Stimulated activated memory B cell treated with anti-CD40 and anti-IgM and Interleukin-4, amounts not matched to agents 10 μg/mL and 1 μg/mL and 100 μg/mL, for 72 hours (primary cell): Measurements from ENCODE around the gene LYAR.
"Not testable (repeated sequence)": the region's sequence is repeated elsewhere in the genome, so short reads cannot be mapped to it uniquely, and the experiment has no call there.

ENCODE experiments used
- ATAC-seq: fragments of 150-1000 bp; cut with Tn5 transposase; 2 replicates; pipeline ENCODE4 v1.10.0; 2021
- H3K27ac Mint-ChIP-seq: one replicate; pipeline ENCODE4 v1.8.0; 2022; ENCODE audit warnings: mild to moderate bottlenecking, mixed read lengths
- H3K27me3 Mint-ChIP-seq: one replicate; pipeline ENCODE4 v1.8.0; 2022; ENCODE audit warnings: mixed read lengths
- H3K36me3 Mint-ChIP-seq: one replicate; pipeline ENCODE4 v1.8.0; 2022; ENCODE audit warnings: mixed read lengths
- H3K4me1 Mint-ChIP-seq: one replicate; pipeline ENCODE4 v1.8.0; 2022; ENCODE audit warnings: mixed read lengths
- H3K4me3 Mint-ChIP-seq: one replicate; pipeline ENCODE4 v1.8.0; 2022; ENCODE audit warnings: mild to moderate bottlenecking, moderate library complexity, mixed read lengths
- H3K9me3 Mint-ChIP-seq: one replicate; pipeline ENCODE4 v1.8.0; 2022; ENCODE audit warnings: mixed read lengths

LYAR gene

DNA sequence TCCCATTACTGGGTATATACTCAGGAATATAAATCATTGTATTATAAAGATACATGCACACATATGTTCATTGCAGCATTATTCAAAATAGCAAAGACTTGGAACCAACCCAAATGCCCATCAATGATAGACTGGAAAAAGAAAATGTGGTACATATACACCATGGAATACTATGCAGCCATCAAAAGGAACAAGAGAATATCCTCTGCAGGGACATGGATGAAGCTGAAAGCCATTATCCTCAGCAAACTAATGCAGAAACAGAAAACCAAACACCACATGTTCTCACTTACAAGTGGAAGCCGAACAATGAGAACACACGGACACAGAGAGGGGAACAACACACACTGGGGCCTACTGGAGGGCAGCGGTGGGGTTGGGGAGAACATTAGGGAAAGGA lies 32.2 kb downstream of the LYAR start:
- H3K9me3 Mint-ChIP-seq, H3K27ac Mint-ChIP-seq, H3K4me1 Mint-ChIP-seq, H3K36me3 Mint-ChIP-seq, H3K4me3 Mint-ChIP-seq, ATAC-seq: not testable (repeated sequence)
- H3K27me3 Mint-ChIP-seq: peaks cover 12% of the 10 kb centered on the region

DNA sequence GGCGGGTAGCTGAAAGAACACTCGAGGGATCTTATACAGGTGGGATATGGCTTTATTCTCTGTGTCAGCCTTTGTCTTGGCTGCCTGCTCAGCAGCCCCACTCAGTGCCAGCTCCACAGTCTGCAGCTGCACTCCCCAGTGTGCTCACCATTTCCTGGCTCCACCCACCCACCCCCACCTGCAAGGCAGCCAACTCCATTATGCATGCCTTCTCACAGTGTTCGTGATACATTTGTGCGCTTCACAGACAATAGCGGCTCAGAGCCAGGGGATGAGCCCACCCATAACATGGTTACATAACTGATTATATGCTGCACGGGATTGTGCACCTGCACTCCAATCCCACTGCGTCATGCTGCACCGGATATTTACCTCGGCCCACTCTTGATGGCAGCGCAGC lies 33.2 kb downstream of the LYAR start:
- no peak overlapping the region for H3K27ac Mint-ChIP-seq
- no peaks in the 10 kb centered on the region for H3K36me3 Mint-ChIP-seq
- no peaks in the 10 kb centered on the region for H3K4me1 Mint-ChIP-seq
- H3K9me3 Mint-ChIP-seq: no peaks in the 10 kb centered on the region
- H3K4me3 Mint-ChIP-seq: no peak overlapping the region
- no peak for ATAC-seq
- H3K27me3 Mint-ChIP-seq: peaks cover 12% of the 10 kb centered on the region

DNA sequence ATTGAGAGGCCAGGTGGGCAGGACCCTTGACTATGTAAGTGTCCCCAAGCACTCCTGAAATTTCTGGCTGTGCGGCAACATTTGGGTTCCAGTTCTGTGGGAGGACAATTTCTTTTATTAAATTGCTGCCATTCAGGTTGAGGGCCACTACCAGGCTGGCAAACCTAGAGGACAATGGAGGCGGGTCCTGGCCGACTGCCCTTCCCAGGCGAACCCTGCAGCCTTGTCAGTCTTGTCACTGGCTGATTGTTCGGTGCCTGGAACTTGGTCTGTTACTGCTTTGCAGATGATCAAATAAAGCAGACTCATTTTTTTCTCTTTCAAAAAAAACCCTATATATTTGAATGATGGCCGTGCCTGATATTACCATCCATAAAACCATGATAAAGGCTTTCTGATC lies 35.3 kb downstream of the LYAR start:
- Mint-ChIP-seq H3K36me3 (no peaks in the 10 kb centered on the region), H3K4me1 (no peaks in the 10 kb centered on the region), H3K27ac (no peak overlapping the region), H3K9me3 (no peaks in the 10 kb centered on the region), H3K27me3 (peaks cover 12% of the 10 kb centered on the region), H3K4me3 (no peak overlapping the region)
- ATAC-seq: no peak

DNA sequence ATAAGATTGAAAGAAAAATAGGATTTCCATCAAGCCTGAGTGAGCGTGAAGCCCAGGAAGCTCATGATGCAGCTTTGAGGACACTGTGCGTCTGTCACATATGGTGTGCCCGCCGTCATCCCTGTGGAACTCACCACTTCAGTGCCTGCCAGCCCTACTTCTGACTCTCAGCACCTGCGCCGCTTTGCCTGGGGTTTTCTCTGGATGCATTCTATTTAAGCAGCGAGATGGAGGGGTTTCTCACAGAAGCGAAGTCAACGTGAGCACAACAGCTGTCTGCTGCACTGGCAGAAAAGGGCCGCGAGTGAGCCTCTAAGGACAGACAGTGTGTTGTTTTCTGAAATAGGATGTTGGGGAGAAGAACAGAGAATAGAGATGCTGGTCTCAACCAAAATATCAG lies 35.8 kb downstream of the LYAR start:
- no peak overlapping the region for H3K27ac Mint-ChIP-seq
- no peaks in the 10 kb centered on the region for H3K36me3 Mint-ChIP-seq
- ATAC-seq: no peak
- H3K27me3 Mint-ChIP-seq: peaks cover 12% of the 10 kb centered on the region
- no peaks in the 10 kb centered on the region for H3K9me3 Mint-ChIP-seq
- no peak overlapping the region for H3K4me3 Mint-ChIP-seq
- H3K4me1 Mint-ChIP-seq: peaks cover 2% of the 10 kb centered on the region

DNA sequence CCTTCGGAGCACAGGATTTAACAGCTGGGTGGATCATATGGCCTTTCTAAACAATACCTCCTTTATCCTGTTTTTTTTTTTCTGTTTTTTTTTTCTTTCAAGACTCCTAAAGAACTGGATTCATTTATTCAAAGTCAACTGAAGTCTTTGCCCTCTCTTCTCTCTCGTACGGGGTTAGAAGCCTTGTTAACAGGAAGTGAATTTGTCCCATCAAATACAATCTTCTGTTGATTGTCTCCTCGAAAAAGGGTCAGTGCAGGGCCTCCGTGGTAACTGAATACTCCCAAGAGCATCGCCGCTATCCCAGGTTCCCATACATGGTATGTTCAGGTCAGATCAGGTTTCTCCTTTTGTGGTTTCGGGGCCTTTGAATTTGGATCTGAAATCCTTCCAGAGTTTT lies 40.1 kb downstream of the LYAR start:
- H3K27ac Mint-ChIP-seq: no peak overlapping the region
- ATAC-seq: no peak
- H3K9me3 Mint-ChIP-seq: no peaks in the 10 kb centered on the region
- H3K27me3 Mint-ChIP-seq: peaks cover 9% of the 10 kb centered on the region
- H3K36me3 Mint-ChIP-seq: peaks cover 12% of the 10 kb centered on the region
- no peak overlapping the region for H3K4me3 Mint-ChIP-seq
- H3K4me1 Mint-ChIP-seq: peaks cover 30% of the 10 kb centered on the region

DNA sequence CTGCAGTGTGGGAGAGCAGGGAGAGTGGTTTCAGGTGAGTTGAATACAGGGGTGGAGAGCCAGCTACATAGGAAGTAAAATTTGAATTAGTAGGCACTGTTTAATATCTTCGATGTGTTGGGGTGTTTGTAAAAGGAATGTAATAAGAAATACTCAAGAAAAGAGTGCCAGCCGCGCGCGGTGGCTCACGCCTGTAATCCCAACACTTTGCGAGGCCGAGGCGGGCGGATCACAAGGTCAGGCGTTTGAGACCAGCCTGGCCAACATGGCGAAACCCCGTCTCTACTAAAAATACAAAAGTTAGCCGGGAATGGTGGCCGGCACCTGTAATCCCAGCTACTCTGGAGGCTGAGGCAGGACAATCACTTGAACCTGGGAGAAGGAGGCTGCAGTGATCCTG lies 40.6 kb downstream of the LYAR start:
- not testable (repeated sequence) for ATAC-seq, H3K27me3 Mint-ChIP-seq, H3K9me3 Mint-ChIP-seq
- peaks cover 31% of the 10 kb centered on the region for H3K4me1 Mint-ChIP-seq
- H3K36me3 Mint-ChIP-seq: peaks cover 17% of the 10 kb centered on the region
- peak overlapping the region; percentile 97 for H3K27ac Mint-ChIP-seq
- H3K4me3 Mint-ChIP-seq: peak overlapping the region; percentile 21

DNA sequence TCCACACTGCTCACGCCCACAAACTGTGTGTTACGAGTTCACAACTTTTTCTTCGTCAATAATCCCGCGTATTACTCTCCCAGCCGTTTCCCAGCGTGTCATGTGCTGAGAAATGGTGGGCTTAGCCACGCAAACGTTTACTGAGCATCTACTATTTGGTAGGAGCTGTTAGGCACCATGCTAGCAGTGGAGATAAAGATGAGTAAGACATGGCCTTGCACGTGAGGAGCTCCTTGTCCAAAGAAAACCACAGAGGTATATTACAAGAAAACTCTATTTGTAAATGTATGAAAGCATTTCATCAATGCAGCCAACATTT lies 41.1 kb downstream of the LYAR start:
- Mint-ChIP-seq H3K27ac (peak overlapping the region; percentile 97), H3K4me3 (peak overlapping the region; percentile 97), H3K9me3 (no peaks in the 10 kb centered on the region), H3K4me1 (peaks cover 33% of the 10 kb centered on the region), H3K27me3 (no peaks in the 10 kb centered on the region), H3K36me3 (peaks cover 22% of the 10 kb centered on the region)
- ATAC-seq: no peak

DNA sequence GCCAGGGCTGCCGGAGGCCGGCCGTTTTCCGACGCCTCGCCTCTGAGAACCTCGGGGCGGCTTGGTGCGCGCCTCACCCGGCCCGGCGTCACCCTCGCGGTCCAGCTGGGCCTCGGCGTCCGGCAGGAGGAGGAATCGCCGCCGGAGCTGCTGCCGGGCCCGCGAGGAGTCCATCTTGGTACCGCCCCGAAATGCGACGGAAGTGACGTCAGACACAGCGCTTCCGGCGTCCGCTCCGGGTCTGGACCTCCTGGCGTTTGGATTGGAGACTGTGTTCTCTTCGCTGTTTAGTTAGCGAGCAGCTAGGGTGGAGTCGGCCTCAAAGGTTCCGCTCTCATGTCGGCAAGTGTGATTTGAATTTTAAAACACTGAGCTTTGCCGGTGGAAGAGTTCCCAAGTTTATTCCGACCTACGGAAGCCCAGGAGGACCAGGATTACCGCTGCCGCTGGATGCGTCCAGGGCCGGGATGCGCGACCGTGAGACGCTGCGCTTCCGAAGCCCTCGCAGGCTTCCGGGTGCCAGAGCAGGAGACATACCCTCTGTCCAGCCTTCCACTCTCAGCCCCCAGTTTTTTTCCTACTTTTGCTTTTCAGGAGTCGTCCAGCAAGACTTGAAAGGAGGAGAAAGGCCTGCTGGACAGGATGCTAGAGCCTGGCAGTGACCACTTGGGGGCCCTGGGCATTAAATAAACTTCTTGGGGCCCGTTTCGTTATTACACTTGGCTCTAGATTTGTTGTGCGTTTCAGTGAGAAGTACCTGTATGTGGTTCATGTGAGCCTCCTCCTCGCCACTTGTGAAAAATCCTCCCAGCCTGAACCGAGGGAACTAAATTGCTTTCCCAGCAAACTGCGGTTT lies 41.7 kb downstream of the LYAR start, which contains the start of gene TMEM128:
TMEM128 (minus strand) TSS at position 195 of the 856 bp plus-strand sequence; CDS start at position 174, 21 bp downstream.
- Mint-ChIP-seq H3K9me3 (no peaks in the 10 kb centered on the region), H3K4me1 (peaks cover 39% of the 10 kb centered on the region), H3K36me3 (peaks cover 28% of the 10 kb centered on the region), H3K27ac (peak within 1 kb of the TSS; percentile 97), H3K4me3 (peak within 1 kb of the TSS; percentile 97), H3K27me3 (no peaks in the 10 kb centered on the region)
- peak; percentile 99 for ATAC-seq

DNA sequence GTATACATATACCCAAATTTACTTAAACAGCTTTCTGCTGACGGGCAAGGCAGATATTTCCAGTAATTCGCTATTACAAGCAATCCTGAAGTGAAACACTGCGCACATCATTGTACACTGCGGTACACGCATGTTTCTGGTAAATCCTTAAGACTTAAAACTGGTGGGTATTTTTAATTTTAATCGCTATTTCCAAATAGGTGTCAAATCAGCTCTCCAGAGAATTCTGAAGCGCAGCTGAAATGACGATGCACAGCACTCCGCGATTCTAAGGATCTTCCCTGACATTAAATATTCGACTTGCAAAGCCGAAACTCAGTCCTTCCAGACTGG lies 42.3 kb downstream of the LYAR start:
- H3K4me3 Mint-ChIP-seq: peak overlapping the region; percentile 97
- H3K27ac Mint-ChIP-seq: peak overlapping the region; percentile 97
- no peaks in the 10 kb centered on the region for H3K27me3 Mint-ChIP-seq
- H3K4me1 Mint-ChIP-seq: peaks cover 39% of the 10 kb centered on the region
- peaks cover 31% of the 10 kb centered on the region for H3K36me3 Mint-ChIP-seq
- no peak for ATAC-seq
- no peaks in the 10 kb centered on the region for H3K9me3 Mint-ChIP-seq

DNA sequence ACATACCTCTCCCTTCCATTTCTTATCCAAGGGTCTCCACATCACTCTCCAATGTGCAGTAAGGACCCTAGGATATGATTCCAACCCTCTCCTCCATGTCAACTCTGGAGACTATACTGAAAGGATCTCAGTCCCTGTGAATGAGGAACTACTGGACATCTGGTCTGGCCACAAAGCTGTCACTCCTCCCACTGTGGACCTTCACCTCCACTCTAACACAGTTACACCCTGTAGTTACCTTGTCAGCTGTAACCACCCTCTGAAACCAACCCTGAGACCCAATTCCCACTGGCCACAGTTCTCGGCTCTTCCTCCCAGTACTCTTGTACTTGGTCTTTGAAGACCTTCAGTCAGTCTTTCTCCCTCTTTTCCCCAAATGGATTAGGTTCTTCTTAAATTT lies 44.8 kb downstream of the LYAR start:
- H3K36me3 Mint-ChIP-seq: peaks cover 45% of the 10 kb centered on the region
- no peak overlapping the region for H3K27ac Mint-ChIP-seq

DNA sequence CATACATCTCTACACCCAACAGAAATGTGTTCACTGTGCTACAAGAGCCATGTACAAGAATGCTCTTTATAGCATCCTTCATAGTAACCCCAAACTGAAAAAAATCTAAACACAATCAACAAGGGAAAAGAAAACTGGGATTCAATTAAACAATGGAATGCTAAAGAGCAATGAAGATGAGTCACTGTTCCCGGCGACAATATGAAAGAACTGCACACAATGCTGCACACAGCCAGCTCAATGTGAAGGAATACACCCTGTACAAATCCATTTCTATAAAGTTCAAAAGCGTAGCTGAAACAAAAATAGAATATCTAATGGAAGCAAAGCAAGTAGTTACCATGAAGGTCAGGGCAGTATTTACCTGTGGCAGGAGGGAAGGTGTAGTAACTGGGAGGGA lies 50.4 kb downstream of the LYAR start:
- not testable (repeated sequence) for ATAC-seq
- H3K36me3 Mint-ChIP-seq: peaks cover 69% of the 10 kb centered on the region

More for the DNA sequence above, 44.8 kb downstream of the LYAR start:
- H3K27me3 Mint-ChIP-seq: no peaks in the 10 kb centered on the region
- no peaks in the 10 kb centered on the region for H3K9me3 Mint-ChIP-seq
- peaks cover 39% of the 10 kb centered on the region for H3K4me1 Mint-ChIP-seq
- no peak for ATAC-seq
- no peak overlapping the region for H3K4me3 Mint-ChIP-seq

DNA sequence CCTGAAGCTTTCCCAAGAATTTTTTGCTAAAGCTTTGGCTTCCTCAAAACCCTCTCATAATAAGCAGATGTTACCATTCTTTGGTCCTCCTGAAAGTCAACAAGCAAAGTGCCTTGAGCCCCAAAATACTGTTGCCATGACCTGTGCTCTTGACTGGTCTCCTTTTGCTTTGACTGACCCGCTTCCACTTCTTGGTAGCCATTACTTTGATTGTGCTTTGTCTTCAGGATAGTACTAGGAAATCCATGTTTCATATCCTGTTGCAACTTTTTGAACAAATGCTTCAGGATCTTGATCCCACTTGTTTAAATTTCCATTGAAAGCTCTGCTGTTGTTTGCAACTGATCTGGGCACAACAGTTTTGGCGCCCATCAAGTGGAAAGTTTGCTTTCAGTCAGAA lies 56.3 kb downstream of the LYAR start:
- H3K4me3 Mint-ChIP-seq: no peak overlapping the region
- ATAC-seq: no peak
- H3K27ac Mint-ChIP-seq: no peak overlapping the region
- H3K4me1 Mint-ChIP-seq: no peaks in the 10 kb centered on the region
- H3K9me3 Mint-ChIP-seq: peaks cover 14% of the 10 kb centered on the region
- peaks cover 15% of the 10 kb centered on the region for H3K27me3 Mint-ChIP-seq
- peaks cover 34% of the 10 kb centered on the region for H3K36me3 Mint-ChIP-seq

More for the DNA sequence above, 50.4 kb downstream of the LYAR start:
- H3K27me3 Mint-ChIP-seq, H3K4me1 Mint-ChIP-seq, H3K27ac Mint-ChIP-seq, H3K9me3 Mint-ChIP-seq, H3K4me3 Mint-ChIP-seq: not testable (repeated sequence)

DNA sequence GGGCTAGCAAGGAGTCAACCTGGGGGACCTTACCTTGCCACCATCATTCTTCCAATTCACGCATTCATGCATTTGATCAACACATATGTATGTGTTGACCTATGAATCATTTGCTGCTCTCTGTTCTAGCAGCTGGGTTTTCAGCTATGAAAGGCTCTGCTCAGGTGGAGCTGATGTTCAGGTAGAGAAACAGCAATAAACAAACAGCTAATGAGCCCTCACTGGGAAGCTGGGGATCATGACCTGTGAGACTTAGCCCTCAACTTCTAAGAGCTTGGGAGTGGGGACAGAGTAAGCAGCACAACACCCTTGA lies 61.6 kb downstream of the LYAR start:
- Mint-ChIP-seq H3K36me3 (peaks cover 5% of the 10 kb centered on the region), H3K4me1 (peaks cover 10% of the 10 kb centered on the region), H3K4me3 (no peak overlapping the region), H3K9me3 (peaks cover 8% of the 10 kb centered on the region), H3K27me3 (peaks cover 63% of the 10 kb centered on the region), H3K27ac (no peak overlapping the region)
- ATAC-seq: no peak

DNA sequence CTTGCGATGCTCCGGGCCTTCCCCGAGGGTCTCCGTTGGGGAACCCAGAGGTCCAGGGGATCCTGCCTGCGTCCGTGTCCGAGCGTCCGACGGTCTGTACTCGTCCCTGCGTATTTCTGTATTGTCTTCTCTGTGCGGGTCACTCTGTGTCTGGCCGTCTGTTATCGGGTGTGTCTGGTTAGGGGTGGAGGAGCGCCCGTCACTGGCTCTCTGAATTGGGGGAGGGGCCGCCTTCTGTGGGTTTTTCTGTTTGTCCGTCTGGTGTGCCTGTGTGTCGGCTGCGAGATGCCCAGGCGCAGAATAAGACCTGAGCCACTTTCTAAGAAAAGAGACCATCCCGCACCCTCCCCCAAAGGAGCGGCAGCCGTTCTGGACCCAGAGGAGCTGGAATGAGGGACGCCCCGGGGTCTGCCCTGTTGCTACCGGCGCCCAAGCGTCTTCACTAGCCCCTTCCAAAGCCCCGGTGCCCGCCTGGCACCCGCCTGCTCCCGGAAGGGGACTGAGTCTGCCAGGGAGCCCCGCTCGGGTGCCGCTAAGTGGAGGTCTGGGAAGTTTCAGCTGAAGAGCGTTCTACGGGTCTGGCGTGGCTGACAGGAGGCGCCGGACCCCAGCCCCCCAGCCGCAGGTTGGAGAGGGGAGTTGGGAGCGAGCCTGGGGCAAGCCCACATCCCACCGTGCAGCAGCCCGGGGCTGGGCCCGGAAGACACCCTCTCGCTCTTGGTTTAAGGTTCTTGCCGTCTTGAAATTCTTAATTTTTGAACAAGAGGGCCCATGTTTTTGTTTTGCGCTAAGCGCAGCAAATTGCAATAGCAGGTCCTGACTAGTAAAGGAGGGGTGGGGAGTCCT lies 62.2 kb downstream of the LYAR start:
- no peak overlapping the region for H3K27ac Mint-ChIP-seq
- no peak for ATAC-seq
- H3K4me3 Mint-ChIP-seq: no peak overlapping the region
- peaks cover 7% of the 10 kb centered on the region for H3K9me3 Mint-ChIP-seq
- H3K36me3 Mint-ChIP-seq: peaks cover 5% of the 10 kb centered on the region
- peaks cover 69% of the 10 kb centered on the region for H3K27me3 Mint-ChIP-seq
- peaks cover 10% of the 10 kb centered on the region for H3K4me1 Mint-ChIP-seq

DNA sequence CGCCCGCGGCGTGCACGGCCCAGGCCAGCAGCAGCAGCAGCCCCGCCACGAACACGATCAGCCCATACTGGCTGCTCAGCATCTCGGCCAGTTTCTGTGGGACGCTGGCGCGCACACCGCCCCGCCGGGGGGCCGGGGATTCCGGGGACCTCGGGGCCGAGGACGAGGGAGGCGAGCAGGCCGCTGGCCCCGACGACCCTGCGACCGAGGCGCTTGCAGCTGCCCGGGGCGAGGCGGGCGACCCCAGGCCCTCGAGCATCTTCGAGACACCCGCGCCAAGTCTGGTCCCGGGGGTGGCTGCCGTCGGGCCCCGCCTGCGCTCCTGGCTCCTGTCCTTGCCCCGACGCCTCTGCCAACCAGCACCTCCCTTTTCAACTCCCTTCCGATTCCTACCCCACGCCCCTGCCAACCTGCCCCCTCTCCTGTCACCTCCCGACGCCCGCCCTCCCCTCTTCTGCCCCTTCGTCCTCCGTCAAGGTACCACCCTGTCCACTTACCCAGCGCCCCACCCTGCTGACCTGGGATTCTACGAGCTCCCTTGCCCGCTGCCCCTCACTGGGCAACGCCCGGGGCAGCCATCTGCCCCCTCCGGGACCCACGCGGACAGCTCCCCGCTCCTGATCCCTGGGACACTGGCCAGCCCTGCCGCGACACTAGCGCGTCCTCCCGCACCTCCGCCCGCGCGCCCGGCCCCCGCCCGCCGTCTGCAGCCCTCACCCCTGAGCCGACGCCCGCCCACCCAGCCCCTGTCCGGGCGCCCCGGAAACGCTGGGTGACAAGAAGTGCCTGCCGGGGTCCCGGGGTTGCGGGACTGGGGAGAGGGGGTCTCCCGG lies 63.1 kb downstream of the LYAR start, which contains the start of gene OTOP1:
OTOP1 (minus strand) TSS at position 324 of the 833 bp plus-strand sequence; CDS start at position 259, 65 bp downstream.
- H3K36me3 Mint-ChIP-seq: peaks cover 5% of the 10 kb centered on the region
- no peak for ATAC-seq
- peaks cover 76% of the 10 kb centered on the region for H3K27me3 Mint-ChIP-seq
- H3K9me3 Mint-ChIP-seq: peaks cover 5% of the 10 kb centered on the region
- H3K4me3 Mint-ChIP-seq: peak within 1 kb of the TSS; percentile 13
- peaks cover 10% of the 10 kb centered on the region for H3K4me1 Mint-ChIP-seq
- no peak within 1 kb of the TSS for H3K27ac Mint-ChIP-seq
